Epidermal melanocyte (primary cell): Measurements from ENCODE around the gene FAM241B.

Experiments
- DNase-seq: peaks from one replicate; pipeline ENCODE4 v3.0.0; 2011; ENCODE audit warnings: low spot score; ENCODE audit not compliant: insufficient read length

The FAM241B gene

DNA sequence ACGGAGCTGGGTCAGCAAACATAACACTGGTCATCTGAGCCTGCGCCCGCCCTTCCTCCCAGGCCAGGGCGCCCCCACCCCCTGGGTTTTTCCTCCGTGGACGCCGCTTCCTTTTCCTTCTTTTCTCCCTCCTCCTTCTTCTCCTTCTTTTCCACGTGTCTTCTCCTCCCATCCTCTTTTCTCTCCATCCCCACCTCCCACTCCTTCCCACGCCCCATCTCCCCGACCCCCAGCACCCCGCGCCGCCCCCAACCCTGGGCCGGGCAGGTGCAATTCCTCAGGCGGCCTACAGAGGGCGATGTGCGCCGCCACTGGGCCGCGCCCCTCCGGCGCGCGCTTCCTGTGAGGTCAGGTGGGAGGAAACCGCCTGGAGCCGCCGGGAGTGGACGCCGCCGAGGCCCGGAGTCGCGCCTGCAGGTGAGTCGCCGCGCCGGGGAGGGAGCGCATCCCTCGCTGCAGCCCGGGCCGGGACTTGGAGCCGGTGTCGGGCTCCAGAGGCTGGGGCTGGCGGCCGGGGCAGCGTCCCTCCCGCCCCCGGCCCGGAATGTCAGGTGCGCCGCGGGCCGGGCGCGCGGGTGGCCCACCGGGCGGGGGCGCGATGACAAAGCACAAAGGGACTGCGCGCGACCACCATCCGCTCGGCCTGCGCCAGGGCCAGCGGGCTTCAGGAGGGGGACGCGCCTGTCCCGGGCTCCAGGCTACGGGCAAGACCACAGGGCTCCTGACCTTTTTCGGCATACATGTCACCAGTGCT lies at the start of gene FAM241B:
TSS of gene FAM241B (plus strand) at position 351 of the 754 bp plus-strand sequence. CDS start 1,497 bp downstream, outside the sequence.
- no peak for DNase-seq

DNA sequence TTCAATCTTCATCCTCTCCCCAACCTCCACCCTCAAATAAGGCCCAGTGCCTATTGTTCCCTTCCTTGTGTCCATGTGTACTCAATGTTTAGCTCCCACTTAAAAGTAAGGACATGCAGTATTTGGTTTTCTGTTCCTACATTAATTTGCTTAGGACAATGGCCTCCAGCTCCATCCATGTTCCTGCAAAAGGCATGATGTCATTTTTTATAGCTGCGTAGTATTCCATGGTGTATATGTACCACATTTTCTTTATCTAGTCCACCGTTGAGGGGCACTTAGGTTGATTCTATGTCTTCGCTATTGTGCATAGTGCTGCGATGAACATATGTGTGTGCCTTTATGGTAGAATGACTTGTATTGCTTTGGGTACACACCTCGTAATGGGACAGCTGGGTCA lies 49.6 kb upstream of the FAM241B start:
- no peak for DNase-seq

- no peak for DNase-seq
These were observed 46.9 kb upstream of the FAM241B start for GRCh38 chr10:69583106-69583505.

- no peak for DNase-seq
These were observed 45.4 kb upstream of the FAM241B start for GRCh38 chr10:69584624-69585023.

DNA sequence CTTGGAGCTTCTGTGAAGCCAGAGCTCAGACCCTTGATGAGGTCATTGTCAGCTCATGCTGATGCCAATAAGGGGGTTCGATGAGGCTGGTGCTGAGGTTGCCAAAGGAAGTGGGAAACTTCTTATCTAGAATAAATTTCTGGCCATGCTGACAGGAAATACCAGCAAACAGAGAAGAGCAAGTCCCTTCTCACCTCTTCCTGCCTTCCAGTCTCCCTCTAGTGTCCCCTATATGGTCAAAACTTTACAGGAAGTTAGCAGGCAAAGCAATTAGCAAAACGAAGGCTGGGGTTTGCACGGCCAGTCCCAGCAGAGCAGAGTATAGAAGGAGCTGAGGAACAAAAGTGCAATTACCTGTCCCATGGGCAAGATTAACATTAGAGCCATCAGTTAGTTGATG lies 41.7 kb upstream of the FAM241B start:
- no peak for DNase-seq

GRCh38 chr10:69600761-69601330 lies 29.2 kb upstream of the FAM241B start:
- DNase-seq, result no peak

DNA sequence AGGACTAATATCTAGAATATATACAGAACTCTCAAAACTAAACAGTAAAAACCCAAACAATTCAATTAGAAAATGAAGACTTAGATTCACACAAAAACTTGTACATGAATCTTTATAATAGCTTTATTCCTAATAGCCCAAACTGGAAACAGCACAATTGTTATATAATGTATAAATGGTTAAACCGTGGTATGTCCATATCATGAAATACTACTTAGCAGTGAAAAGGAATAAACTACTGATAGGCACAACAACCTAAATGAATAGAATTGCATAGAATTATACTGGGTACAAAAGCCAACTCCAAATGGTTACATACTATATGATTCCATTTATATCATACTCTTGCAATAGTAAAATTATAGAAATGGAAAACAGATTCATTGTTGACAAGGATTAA lies 21.0 kb upstream of the FAM241B start:
- no peak for DNase-seq

DNA sequence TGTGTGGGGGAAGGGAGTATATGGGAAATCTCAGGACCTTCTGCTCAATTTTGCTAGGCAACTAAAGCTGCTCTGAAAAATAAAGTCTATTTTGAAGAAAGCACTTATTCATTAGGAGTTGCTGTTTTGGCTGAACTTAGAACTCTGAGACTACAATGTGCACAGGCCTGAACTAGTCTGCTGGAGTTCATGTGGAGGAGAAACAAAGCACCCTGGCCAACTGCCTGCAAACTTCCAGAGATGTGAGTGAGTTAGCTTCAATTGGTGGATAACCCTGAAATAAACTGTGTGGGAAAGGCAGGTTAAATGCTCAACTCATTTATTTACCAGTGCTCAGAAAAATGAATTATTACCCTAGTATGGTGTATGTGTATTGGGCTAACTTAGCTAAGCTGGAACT lies 17.3 kb upstream of the FAM241B start:
- no peak for DNase-seq

DNA sequence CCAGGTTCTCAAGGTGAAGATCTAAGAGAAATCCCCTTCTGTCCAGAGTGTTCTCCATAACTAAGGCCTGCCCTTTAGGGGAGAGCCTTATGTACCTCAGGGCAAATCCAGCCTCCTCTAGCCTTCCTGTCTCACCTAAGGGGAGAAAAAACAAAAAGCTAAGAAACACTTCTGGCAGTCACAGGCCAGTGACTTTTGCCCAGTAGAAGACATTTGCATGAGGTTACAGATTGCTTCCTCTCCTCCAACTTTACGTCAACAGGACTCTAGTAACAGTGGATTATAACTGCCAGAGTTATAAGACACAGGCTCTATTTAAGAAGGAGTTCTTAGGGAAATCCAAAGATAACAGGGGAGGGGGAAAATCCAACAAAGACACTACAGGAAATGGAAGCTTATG lies 15.9 kb upstream of the FAM241B start:
- DNase-seq, result no peak

DNA sequence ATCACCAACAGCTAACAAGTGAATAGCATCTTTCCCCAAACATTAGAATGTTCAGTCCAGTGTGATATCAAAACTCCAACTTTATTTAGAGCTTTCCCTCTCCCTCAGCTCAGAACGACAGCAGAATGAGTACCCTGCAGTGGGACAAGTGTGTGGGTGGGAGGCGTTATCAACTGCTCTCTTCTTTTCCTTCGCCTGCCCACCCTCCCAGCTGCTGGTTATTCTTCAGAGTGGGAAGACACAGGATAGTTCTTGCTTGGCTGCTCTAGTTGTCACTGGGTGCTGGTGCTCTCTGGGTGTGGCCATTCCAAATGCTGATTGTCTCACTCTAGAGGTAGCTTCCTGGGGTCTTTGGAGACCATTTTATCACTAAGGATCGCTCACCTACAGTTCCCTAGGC lies 13.7 kb upstream of the FAM241B start:
- DNase-seq, result no peak

DNA sequence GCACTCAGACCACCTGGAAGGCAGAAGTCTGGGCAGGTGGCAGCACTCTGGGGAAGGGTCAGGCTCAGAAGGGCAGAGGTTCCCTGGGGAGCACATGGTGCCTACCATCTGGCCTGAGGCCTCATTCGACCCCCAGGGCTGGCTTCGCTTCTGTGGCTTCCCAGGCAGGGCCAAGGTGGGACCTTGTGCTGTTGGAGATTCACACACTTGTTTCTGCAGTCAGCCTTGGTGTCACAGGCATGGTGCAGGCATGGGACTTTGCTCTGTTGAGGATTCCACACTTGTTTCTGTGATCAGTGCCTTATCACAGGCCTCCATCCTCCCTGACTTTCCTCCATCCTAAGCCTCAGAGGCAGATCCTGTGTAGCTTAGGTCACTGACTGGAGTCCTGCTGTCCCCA lies 11.3 kb upstream of the FAM241B start:
- no peak for DNase-seq

- DNase-seq, result no peak
These were observed 10.4 kb upstream of the FAM241B start for GRCh38 chr10:69619626-69620025.

DNA sequence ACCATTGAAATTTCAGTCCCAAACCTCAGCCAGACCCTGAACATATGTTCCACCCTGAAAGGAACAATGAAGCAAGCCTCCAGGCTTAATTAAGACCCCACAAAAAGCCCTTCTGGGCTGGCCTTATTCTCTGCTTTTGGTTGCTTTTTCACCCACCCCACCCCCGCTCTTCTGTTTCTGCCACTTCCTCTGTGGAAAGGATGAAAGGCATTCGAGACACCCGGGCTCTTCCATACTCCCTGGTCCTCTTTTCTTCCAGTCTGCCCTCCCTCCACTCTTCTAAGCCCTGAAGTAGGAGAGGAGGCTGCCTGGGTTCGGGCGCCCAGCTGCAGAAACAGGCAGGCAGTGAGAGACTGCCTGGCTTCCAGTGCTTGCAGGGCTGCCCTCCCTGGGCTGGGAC lies 9.4 kb upstream of the FAM241B start:
- DNase-seq, result no peak

- no peak for DNase-seq
These were observed 5.7 kb upstream of the FAM241B start for GRCh38 chr10:69624245-69624786.

DNA sequence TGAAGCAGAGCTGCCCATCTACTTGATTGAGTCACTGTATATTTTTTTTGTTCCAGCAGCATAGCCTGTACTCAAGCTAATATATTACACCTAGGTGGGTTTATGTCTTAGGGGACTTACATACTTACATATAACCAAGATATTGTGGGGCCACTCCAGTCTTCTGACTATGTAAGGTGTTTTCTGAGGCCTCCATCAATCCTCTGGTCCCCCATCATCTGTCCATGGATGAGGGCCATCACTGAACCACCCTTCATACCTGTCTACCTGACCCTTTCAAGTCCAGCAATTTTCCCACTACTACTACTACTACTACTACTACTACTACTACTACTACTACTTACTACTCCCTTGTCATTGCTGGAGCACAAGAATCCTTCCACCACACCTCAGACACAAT lies 3.2 kb upstream of the FAM241B start:
- DNase-seq, result no peak

DNA sequence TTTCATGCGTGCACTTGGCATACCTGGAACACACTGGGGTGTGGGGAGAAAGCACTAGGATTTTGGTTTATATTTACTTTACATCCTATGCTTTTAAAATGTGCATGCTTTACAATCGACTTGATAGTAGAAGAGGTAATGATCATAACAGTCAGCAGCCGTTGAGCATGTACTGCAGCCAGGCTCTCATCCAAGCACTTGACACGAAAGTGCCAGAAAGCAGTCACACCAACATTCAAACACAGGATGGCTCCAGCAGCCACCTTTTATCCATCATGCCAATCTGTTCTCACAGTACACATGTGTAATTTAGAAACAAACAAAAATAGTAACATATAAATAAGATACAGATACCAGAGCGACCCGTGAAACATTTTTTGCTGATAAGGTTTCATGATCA lies 1.2 kb upstream of the FAM241B start:
- no peak for DNase-seq

DNA sequence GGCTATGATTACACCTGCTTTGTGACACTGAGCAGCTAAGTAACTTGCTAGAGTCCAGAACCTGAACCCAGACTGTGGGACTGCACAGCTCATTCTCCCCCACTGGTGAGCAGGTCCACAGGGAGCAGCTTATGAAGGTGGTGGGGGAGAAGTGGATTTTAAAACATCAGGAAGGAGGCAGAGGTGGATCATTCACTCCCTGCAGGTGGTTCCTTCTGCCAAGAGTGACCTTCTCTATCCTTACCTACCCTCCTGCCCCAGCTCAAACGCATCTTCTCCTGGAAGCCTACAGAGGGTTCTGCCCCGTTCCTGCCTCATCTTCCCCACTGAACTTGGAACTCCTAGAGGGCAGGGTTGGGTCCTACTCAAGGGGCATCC lies 539 bp upstream of the FAM241B start:
- DNase-seq, result no peak

DNA sequence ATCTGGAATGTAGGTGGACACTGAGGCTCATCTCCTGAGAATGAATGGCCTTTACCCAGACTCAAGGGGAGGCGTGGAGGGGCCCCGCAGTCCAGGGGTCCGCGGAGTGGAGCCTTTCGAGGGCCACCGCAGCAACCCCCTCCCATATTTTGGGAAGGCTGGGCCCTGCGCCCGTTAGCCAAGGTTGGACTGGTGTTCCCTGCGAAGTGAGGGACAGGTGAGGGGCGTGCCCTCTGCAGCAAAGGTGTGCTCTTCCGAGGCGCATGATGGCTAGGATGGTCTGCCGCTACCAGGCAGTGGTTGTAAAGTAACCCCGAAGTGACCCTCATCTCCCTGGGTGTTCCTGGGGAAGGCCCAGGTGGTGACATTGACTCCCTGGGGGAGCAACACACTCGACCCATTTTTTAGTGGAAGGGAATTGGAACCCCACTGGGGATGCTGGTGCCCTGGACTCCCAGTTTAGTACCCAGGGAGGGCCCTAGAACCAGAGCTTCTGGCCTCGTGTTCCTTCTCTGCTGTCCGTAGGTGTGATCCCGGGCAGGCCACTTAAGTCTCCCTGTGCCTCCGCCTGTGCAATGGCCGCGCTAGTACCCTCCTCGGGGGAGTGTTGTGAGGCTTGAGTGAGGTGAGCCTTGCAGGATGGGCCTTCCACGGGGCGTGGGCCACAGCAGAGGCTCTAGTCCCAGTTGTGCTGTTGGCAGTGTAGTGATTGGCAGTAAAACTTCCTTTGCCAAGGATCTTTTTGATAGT lies 779 bp downstream of the FAM241B start:
- DNase-seq, result no peak

GRCh38 chr10:69631566-69631965 lies 1.5 kb downstream of the FAM241B start:
- DNase-seq, result no peak

- no peak for DNase-seq
These were observed 2.6 kb downstream of the FAM241B start for GRCh38 chr10:69632516-69633199.

DNA sequence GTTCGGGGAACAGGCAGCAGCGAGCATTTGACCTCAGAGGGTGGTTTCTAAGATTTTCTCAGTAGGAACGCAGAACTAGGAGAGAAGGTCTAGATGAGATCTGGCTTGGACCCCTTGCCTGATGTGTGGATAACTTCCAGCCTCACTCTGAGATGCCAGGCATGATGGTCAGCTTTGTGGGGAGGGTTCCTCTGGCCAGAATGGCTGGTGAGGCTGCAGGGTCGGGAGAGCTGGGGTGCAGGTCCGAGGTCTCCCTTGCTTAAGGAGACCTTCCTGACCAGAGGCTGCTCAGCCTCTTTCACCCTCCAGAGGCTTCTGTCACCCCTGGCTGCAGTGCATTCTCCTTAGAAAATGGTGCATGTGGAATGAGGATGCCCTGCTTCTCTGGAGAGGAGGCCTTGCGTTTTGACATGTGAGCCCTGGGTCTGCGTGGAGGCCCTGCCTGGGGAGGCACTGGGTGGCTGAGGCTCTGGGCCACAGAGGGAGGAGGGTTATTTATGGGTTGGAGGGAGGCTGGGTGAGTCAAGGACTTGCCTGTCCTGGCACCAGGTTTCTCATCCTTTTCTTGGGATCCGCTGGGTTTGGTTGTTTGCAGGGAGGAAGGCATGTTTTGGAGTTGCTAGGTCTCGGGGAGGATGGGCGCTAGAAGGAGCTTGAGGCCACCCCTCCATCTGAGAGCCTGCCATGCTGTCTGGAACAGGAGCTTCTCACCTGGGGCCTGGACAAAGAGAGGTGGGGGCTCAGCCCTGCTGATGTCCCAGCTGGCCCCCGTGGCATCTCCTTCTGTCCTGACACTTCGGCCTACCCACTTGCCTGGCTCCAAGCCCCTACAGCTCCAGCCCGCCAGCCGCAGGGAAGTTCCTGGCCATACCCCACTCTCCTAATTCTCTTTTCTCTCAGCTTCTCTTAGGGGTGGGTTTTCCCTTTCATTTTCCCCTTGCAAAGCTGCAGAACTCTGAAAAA lies 3.9 kb downstream of the FAM241B start:
- no peak for DNase-seq
